ENCODE data around the gene ABI1.
"Not testable (repeated sequence)": the region's sequence is repeated elsewhere in the genome, so short reads cannot be mapped to it uniquely, and the experiment has no call there.

Gene ABI1

DNA sequence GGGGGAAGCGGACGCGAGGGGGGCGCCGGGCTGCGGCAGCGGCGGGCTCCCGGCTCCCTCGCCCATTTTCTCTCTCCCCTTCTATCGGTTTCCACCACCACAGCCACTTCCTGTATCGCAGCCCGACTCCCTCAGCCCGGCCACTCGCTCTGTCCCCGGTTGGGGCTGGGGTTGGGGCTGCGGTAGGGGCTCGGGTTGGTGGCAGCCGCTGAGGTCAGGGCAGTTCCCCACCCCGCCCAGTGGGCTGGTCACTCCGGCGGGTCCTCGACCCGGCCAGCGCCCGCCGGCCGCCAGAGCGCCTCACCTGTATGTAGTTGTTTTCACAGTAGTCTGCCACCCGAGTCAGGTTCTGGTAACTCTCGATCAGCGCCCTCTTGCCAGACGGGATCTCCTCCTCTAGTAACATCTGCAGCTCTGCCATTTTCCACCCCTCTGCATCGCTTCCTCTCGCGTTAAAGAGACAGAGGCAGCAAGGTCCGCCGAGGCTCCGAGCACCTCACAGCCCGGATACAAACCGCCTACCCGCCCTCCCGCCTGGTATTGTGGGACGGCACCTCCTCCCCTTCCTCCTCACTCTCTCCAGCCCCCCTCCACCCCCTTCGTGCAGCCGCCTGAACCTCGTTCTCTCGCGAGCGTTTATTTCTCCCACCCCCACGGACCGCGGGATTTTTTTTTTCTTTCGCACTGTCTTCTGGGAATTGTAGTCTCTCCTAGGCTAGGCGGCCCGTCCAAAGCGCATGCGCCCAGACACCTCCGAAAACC, at the start of gene ABI1 (continued):
- TF ChIP-seq, protein P1, sequence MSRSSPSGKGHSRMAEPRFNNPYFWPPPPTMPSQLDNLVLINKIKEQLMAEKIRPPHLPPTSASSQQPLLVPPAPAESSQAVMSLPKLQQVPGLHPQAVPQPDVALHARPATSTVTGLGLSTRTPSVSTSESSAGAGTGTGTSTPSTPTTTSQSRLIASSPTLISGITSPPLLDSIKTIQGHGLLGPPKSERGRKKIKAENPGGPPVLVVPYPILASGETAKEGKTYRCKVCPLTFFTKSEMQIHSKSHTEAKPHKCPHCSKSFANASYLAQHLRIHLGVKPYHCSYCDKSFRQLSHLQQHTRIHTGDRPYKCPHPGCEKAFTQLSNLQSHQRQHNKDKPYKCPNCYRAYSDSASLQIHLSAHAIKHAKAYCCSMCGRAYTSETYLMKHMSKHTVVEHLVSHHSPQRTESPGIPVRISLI (tag by site-specific recombination; IDR thresholded peaks at IDR 0.05) = peak; percentile 98
- TF ChIP-seq SP7 (tag by site-specific recombination; IDR thresholded peaks at IDR 0.05) (peak; percentile 70; the same call in 1 of the 2 replicates), ZNF843 (tag by site-specific recombination; IDR thresholded peaks at IDR 0.05) (peak; percentile 31; the same call in 1 of the 2 replicates), OVOL3 (tag by site-specific recombination; IDR thresholded peaks at IDR 0.05) (no peak), KLF8 (tag by site-specific recombination; IDR thresholded peaks at IDR 0.05) (peak; percentile 97), ZBTB17 (tag by site-specific recombination; IDR thresholded peaks at IDR 0.05) (peak; percentile 88), REPIN1 (tag by site-specific recombination; IDR thresholded peaks at IDR 0.05; ENCODE audit: low read depth) (no peak), ZNF629 (tag by site-specific recombination; IDR thresholded peaks at IDR 0.05) (0 out of 2 replicates have a peak, but pooled peaks have one; percentile 40), ZNF837 (tag by site-specific recombination; IDR thresholded peaks at IDR 0.05) (no peak), ZNF266 (tag by site-specific recombination; IDR thresholded peaks at IDR 0.05; ENCODE audit: low read depth) (no peak), BCL11A (tag by site-specific recombination; IDR thresholded peaks at IDR 0.05; ENCODE audit: low read depth) (0 out of 2 replicates have a peak, but pooled peaks have one; percentile 28), GLIS2 (tag by site-specific recombination; IDR thresholded peaks at IDR 0.05) (peak; percentile 91), ZNF571 (tag by site-specific recombination; IDR thresholded peaks at IDR 0.05) (no peak), ZNF555 (tag by site-specific recombination; conservative IDR thresholded peaks at IDR 0.05) (no peak)
- TF ChIP-seq, protein P2, sequence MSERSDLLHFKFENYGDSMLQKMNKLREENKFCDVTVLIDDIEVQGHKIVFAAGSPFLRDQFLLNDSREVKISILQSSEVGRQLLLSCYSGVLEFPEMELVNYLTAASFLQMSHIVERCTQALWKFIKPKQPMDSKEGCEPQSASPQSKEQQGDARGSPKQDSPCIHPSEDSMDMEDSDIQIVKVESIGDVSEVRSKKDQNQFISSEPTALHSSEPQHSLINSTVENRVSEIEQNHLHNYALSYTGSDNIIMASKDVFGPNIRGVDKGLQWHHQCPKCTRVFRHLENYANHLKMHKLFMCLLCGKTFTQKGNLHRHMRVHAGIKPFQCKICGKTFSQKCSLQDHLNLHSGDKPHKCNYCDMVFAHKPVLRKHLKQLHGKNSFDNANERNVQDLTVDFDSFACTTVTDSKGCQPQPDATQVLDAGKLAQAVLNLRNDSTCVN (tag by site-specific recombination; optimal IDR thresholded peaks at IDR 0.05) = peak; percentile 54
- TF ChIP-seq, protein P3, sequence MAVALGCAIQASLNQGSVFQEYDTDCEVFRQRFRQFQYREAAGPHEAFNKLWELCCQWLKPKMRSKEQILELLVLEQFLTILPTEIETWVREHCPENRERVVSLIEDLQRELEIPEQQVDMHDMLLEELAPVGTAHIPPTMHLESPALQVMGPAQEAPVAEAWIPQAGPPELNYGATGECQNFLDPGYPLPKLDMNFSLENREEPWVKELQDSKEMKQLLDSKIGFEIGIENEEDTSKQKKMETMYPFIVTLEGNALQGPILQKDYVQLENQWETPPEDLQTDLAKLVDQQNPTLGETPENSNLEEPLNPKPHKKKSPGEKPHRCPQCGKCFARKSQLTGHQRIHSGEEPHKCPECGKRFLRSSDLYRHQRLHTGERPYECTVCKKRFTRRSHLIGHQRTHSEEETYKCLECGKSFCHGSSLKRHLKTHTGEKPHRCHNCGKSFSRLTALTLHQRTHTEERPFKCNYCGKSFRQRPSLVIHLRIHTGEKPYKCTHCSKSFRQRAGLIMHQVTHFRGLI (tag by site-specific recombination; IDR thresholded peaks at IDR 0.05) = peak; percentile 66

DNA sequence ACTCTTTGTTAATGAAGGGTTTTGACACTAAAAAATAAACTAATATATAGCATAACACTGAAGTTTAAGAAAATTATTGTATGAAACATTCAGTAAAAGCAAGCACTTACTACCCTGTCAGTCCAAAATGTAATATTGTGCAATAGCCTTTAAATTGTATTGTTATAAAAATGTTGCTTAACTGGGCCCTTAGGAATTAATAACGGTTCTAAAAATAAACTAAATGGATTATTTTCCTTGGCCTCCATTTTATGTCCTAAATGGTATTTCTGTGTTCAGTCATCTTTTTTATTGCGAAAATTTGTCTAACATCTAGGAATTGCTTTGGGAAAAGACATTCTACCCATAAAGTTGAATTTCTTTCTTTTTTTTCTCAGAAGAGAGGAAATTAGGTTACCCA, 49.0 kb upstream of the ABI1 start:
- Histone ChIP-seq H3K4me1 (ENCODE audit: control insufficient read depth, insufficient read depth, low read length) (no peaks in the 10 kb centered on the region), H3K9me3 (ENCODE audit: control insufficient read depth, insufficient read depth, low read depth, low read length) (no peaks in the 10 kb centered on the region), H3K27ac (ENCODE audit: extremely low read depth, low read depth, low read length) (no peak overlapping the region), H3K4me3 (ENCODE audit: low read depth, low read length) (no peak overlapping the region), H3K36me3 (ENCODE audit: control insufficient read depth in 2 of 2, insufficient read depth in 1 of 2, low read length in 2 of 2) (no peaks in the 10 kb centered on the region)
- ChIA-PET POLR2A (no interaction called here), CTCF (interaction anchor here (0.9 kb wide), 1 partner anchor 28 kb away, joined by 5 read pairs; no protein-coding TSS in a partner anchor)
- TF ChIP-seq, protein P4, sequence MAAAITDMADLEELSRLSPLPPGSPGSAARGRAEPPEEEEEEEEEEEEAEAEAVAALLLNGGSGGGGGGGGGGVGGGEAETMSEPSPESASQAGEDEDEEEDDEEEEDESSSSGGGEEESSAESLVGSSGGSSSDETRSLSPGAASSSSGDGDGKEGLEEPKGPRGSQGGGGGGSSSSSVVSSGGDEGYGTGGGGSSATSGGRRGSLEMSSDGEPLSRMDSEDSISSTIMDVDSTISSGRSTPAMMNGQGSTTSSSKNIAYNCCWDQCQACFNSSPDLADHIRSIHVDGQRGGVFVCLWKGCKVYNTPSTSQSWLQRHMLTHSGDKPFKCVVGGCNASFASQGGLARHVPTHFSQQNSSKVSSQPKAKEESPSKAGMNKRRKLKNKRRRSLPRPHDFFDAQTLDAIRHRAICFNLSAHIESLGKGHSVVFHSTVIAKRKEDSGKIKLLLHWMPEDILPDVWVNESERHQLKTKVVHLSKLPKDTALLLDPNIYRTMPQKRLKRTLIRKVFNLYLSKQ (tag by site-specific recombination; IDR thresholded peaks at IDR 0.05; ENCODE audit: borderline replicate concordance) = no peak
- TF ChIP-seq ZNF169 (tag by site-specific recombination; IDR thresholded peaks at IDR 0.05) (no peak), WT1 (tag by site-specific recombination; IDR thresholded peaks at IDR 0.05) (no peak), SALL2 (tag by site-specific recombination; IDR thresholded peaks at IDR 0.05; ENCODE audit: borderline replicate concordance) (no peak)

DNA sequence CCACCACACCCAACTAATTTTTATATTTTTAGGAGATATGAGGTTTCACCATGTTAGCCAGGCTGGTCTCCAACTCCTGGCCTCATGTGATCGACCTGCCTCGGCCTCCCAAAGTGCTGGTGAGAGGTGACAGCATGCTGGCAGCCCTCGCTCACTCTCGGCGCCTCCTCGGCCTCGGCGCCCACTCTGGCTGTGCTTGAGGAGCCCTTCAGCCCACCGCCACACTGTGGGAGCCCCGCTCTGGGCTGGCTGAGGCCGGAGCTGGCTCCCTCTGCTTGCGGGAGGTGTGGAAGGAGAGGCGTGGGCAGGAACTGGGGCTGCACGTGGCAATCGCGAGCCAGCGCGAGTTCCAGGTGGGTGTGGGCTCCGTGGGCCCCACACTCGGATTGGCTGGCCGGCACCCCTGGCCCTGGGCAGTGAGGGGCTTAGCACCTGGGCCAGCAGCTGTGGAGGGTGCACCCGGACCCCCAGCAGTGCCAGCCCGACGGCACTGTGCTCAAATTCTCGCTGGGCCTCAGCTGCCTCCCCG, 44.6 kb upstream of the ABI1 start:
- H3K4me1 ChIP-seq (ENCODE audit: control insufficient read depth, insufficient read depth, low read length); POLR2A ChIA-PET; H3K4me3 ChIP-seq (ENCODE audit: low read depth, low read length); H3K27ac ChIP-seq (ENCODE audit: extremely low read depth, low read depth, low read length); H3K36me3 ChIP-seq (ENCODE audit: control insufficient read depth in 2 of 2, insufficient read depth in 1 of 2, low read length in 2 of 2); H3K9me3 ChIP-seq (ENCODE audit: control insufficient read depth, insufficient read depth, low read depth, low read length): not testable (repeated sequence)
- CTCF ChIA-PET = interaction anchor here (0.6 kb wide), 1 partner anchor 81 kb away, joined by 3 read pairs; no protein-coding TSS in a partner anchor

Data from HEK293 (cell line).